ENCODE data around the gene TP53RK.

The TP53RK gene

GRCh38 chr20:46674253-46675083 is 14.8 kb downstream of the TP53RK start:
- Mint-ChIP-seq H3K4me1 (peaks cover 5% of the 10 kb centered on the region), H3K4me3 (no peak overlapping the region), H3K36me3 (ENCODE audit: insufficient read depth) (no peaks in the 10 kb centered on the region), H3K9me3 (peaks cover 11% of the 10 kb centered on the region), H3K27ac (ENCODE audit: low read depth) (no peak overlapping the region), H3K27me3 (no peaks in the 10 kb centered on the region)
- ATAC-seq (replicated peaks; ENCODE audit: extremely low read depth, poor library complexity, severe bottlenecking) (no peak), DNase-seq (ENCODE audit: low spot score in 2 of 2) (no peak)

- H3K27ac Mint-ChIP-seq (ENCODE audit: low read depth), result no peak overlapping the region
- H3K9me3 Mint-ChIP-seq, result peaks cover 11% of the 10 kb centered on the region
- no peak for ATAC-seq (replicated peaks; ENCODE audit: extremely low read depth, poor library complexity, severe bottlenecking)
- no peaks in the 10 kb centered on the region for H3K36me3 Mint-ChIP-seq (ENCODE audit: insufficient read depth)
- no peak for DNase-seq (ENCODE audit: low spot score in 2 of 2)
- H3K4me3 Mint-ChIP-seq, result no peak overlapping the region
- H3K27me3 Mint-ChIP-seq, result no peaks in the 10 kb centered on the region
- H3K4me1 Mint-ChIP-seq, result peaks cover under 1% of the 10 kb centered on the region
Measured at GRCh38 chr20:46673394-46674252, 15.6 kb downstream of the TP53RK start.

- H3K9me3 Mint-ChIP-seq, result peaks cover 11% of the 10 kb centered on the region
- no peak overlapping the region for H3K27ac Mint-ChIP-seq (ENCODE audit: low read depth)
- no peak overlapping the region for H3K4me3 Mint-ChIP-seq
- ATAC-seq (replicated peaks; ENCODE audit: extremely low read depth, poor library complexity, severe bottlenecking), result no peak
- H3K36me3 Mint-ChIP-seq (ENCODE audit: insufficient read depth), result no peaks in the 10 kb centered on the region
- H3K4me1 Mint-ChIP-seq, result no peaks in the 10 kb centered on the region
- DNase-seq (ENCODE audit: low spot score in 2 of 2), result no peak
- H3K27me3 Mint-ChIP-seq, result no peaks in the 10 kb centered on the region
Measured at GRCh38 chr20:46672543-46673148, 16.6 kb downstream of the TP53RK start.

- H3K27ac Mint-ChIP-seq (ENCODE audit: low read depth), result no peak overlapping the region
Measured at GRCh38 chr20:46671866-46672542, 17.2 kb downstream of the TP53RK start.

GRCh38 chr20:46670585-46671584 is 18.4 kb downstream of the TP53RK start:
- H3K36me3 Mint-ChIP-seq (ENCODE audit: insufficient read depth), result no peaks in the 10 kb centered on the region
- no peaks in the 10 kb centered on the region for H3K27me3 Mint-ChIP-seq
- H3K4me1 Mint-ChIP-seq, result no peaks in the 10 kb centered on the region
- ATAC-seq (replicated peaks; ENCODE audit: extremely low read depth, poor library complexity, severe bottlenecking) (no peak), DNase-seq (ENCODE audit: low spot score in 2 of 2) (no peak)
- H3K9me3 Mint-ChIP-seq, result peaks cover 11% of the 10 kb centered on the region
- no peak overlapping the region for H3K27ac Mint-ChIP-seq (ENCODE audit: low read depth)
- H3K4me3 Mint-ChIP-seq, result no peak overlapping the region

More at GRCh38 chr20:46671866-46672542, 17.2 kb downstream of the TP53RK start:
- Mint-ChIP-seq H3K36me3 (ENCODE audit: insufficient read depth) (no peaks in the 10 kb centered on the region), H3K27me3 (no peaks in the 10 kb centered on the region), H3K4me3 (no peak overlapping the region), H3K4me1 (no peaks in the 10 kb centered on the region), H3K9me3 (peaks cover 11% of the 10 kb centered on the region)
- DNase-seq (ENCODE audit: low spot score in 2 of 2) (no peak), ATAC-seq (replicated peaks; ENCODE audit: extremely low read depth, poor library complexity, severe bottlenecking) (no peak)

GRCh38 chr20:46670228-46670584 is 19.0 kb downstream of the TP53RK start:
- ATAC-seq (replicated peaks; ENCODE audit: extremely low read depth, poor library complexity, severe bottlenecking) (no peak), DNase-seq (ENCODE audit: low spot score in 2 of 2) (no peak)
- no peak overlapping the region for H3K27ac Mint-ChIP-seq (ENCODE audit: low read depth)
- no peak overlapping the region for H3K4me3 Mint-ChIP-seq
- H3K36me3 Mint-ChIP-seq (ENCODE audit: insufficient read depth), result peaks cover 1% of the 10 kb centered on the region
- no peaks in the 10 kb centered on the region for H3K4me1 Mint-ChIP-seq
- H3K9me3 Mint-ChIP-seq, result peaks cover 11% of the 10 kb centered on the region
- no peaks in the 10 kb centered on the region for H3K27me3 Mint-ChIP-seq

- ATAC-seq (replicated peaks; ENCODE audit: extremely low read depth, poor library complexity, severe bottlenecking) (no peak), DNase-seq (ENCODE audit: low spot score in 2 of 2) (no peak)
- H3K36me3 Mint-ChIP-seq (ENCODE audit: insufficient read depth), result peaks cover 1% of the 10 kb centered on the region
- no peak overlapping the region for H3K4me3 Mint-ChIP-seq
- no peaks in the 10 kb centered on the region for H3K27me3 Mint-ChIP-seq
- H3K27ac Mint-ChIP-seq (ENCODE audit: low read depth), result no peak overlapping the region
- H3K4me1 Mint-ChIP-seq, result no peaks in the 10 kb centered on the region
- H3K9me3 Mint-ChIP-seq, result peaks cover 11% of the 10 kb centered on the region
Measured at GRCh38 chr20:46666818-46667515, 22.3 kb downstream of the TP53RK start.

GRCh38 chr20:46666306-46666705 is 22.9 kb downstream of the TP53RK start:
- H3K4me3 Mint-ChIP-seq, result no peak overlapping the region
- no peak overlapping the region for H3K27ac Mint-ChIP-seq (ENCODE audit: low read depth)
- H3K36me3 Mint-ChIP-seq (ENCODE audit: insufficient read depth), result peaks cover 1% of the 10 kb centered on the region
- no peaks in the 10 kb centered on the region for H3K27me3 Mint-ChIP-seq
- no peak for ATAC-seq (replicated peaks; ENCODE audit: extremely low read depth, poor library complexity, severe bottlenecking)
- no peaks in the 10 kb centered on the region for H3K4me1 Mint-ChIP-seq
- H3K9me3 Mint-ChIP-seq, result peaks cover 9% of the 10 kb centered on the region
- DNase-seq (ENCODE audit: low spot score in 2 of 2), result no peak

- Mint-ChIP-seq H3K4me3 (no peak overlapping the region), H3K27ac (ENCODE audit: low read depth) (no peak overlapping the region), H3K27me3 (no peaks in the 10 kb centered on the region), H3K36me3 (ENCODE audit: insufficient read depth) (peaks cover 1% of the 10 kb centered on the region), H3K9me3 (peaks cover 4% of the 10 kb centered on the region), H3K4me1 (no peaks in the 10 kb centered on the region)
- DNase-seq (ENCODE audit: low spot score in 2 of 2) (no peak), ATAC-seq (replicated peaks; ENCODE audit: extremely low read depth, poor library complexity, severe bottlenecking) (no peak)
Measured at GRCh38 chr20:46665602-46666001, 23.6 kb downstream of the TP53RK start.

GRCh38 chr20:46663531-46663930 is 25.7 kb downstream of the TP53RK start:
- peaks cover 1% of the 10 kb centered on the region for H3K36me3 Mint-ChIP-seq (ENCODE audit: insufficient read depth)
- no peak for ATAC-seq (replicated peaks; ENCODE audit: extremely low read depth, poor library complexity, severe bottlenecking)
- no peak overlapping the region for H3K27ac Mint-ChIP-seq (ENCODE audit: low read depth)

GRCh38 chr20:46661659-46662058 is 27.6 kb downstream of the TP53RK start:
- Mint-ChIP-seq H3K27ac (ENCODE audit: low read depth) (no peak overlapping the region), H3K27me3 (no peaks in the 10 kb centered on the region), H3K36me3 (ENCODE audit: insufficient read depth) (peaks cover 1% of the 10 kb centered on the region), H3K9me3 (no peaks in the 10 kb centered on the region), H3K4me3 (no peak overlapping the region), H3K4me1 (no peaks in the 10 kb centered on the region)
- DNase-seq (ENCODE audit: low spot score in 2 of 2) (no peak), ATAC-seq (replicated peaks; ENCODE audit: extremely low read depth, poor library complexity, severe bottlenecking) (no peak)

More at GRCh38 chr20:46663531-46663930, 25.7 kb downstream of the TP53RK start:
- no peak overlapping the region for H3K4me3 Mint-ChIP-seq
- H3K4me1 Mint-ChIP-seq, result no peaks in the 10 kb centered on the region
- no peaks in the 10 kb centered on the region for H3K9me3 Mint-ChIP-seq
- no peaks in the 10 kb centered on the region for H3K27me3 Mint-ChIP-seq
- DNase-seq (ENCODE audit: low spot score in 2 of 2), result no peak
